AG09319 (cell line): ENCODE data around the gene HEATR5A.
A peak's percentile ranks its signal among the peaks of the same experiment; 100 is the strongest.

Experiments
- DNase-seq: peaks from one replicate; pipeline ENCODE4 v3.0.0-alpha.2; 2010; ENCODE audit warnings: low read depth; ENCODE audit errors: extremely low read depth
- CTCF ChIP-seq: IDR thresholded peaks from 2 replicates; pipeline ENCODE4 v1.5.1; 2011; ENCODE audit warnings: low read depth, mild to moderate bottlenecking, inconsistent platforms, low read length, moderate library complexity

HEATR5A gene

GRCh38 chr14:31435276-31435675 lies 14.9 kb upstream of the HEATR5A start:
- DNase-seq = peak; percentile 77
- TF ChIP-seq CTCF = no peak

- TF ChIP-seq CTCF = no peak
- no peak for DNase-seq
Observed at GRCh38 chr14:31430634-31431264, 10.4 kb upstream of the HEATR5A start.

DNA sequence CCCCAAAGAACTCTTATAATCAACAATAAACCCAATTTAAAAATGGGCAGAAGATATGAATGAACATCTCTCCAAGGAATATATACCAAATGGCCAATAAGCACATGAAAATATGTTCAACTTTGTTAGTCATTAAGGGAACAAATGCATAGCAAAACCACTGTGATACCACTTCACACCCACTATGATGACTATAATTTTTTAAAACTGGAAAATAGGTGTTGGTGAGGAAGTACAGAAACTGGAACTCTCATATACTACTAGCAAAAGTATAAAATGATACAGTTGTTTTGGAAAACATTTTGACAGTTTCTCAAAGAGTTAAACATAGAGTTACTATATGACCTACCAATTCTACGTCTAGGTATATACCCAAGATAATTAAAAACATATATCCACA lies 9.4 kb upstream of the HEATR5A start:
- DNase-seq = no peak
- TF ChIP-seq CTCF = no peak

DNA sequence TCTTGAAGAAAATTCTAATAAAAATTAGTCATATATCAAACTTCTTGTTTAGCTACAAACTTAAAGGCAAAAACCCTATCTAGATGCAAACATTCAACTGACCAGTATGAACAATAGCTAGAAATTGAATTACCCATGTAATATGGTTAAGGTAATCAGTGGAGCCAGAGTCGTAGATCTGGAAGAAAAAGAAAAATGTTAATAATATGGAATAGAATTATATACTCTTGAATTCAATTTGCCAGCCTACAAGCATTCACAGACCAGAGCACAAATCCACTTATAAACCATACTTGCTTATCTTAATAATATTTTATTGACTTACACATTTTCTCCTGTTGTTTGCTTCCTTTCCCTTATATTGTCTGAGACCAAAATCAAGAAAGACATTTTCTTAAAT lies 7.7 kb upstream of the HEATR5A start:
- TF ChIP-seq CTCF = no peak
- no peak for DNase-seq

DNA sequence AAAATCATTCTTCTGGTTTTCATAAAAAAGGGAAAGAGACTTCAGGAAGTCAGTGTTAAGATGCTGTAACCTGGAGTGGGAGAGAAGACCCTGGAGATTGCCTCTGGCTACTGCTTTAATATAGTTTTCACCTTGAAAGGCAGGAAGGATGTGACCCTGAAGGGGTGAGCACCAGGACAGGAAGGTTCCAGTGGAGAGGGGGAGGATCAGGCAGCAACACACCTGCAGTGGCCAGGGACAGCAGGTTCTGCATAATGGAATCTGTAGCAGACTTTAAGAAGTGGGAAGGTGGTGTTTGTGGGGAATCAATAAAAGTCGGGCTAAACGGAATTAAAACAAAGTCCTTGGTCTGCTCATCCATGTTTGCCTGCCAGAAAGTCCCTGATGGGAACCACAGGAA lies 6.3 kb upstream of the HEATR5A start:
- no peak for DNase-seq
- no peak for TF ChIP-seq CTCF

DNA sequence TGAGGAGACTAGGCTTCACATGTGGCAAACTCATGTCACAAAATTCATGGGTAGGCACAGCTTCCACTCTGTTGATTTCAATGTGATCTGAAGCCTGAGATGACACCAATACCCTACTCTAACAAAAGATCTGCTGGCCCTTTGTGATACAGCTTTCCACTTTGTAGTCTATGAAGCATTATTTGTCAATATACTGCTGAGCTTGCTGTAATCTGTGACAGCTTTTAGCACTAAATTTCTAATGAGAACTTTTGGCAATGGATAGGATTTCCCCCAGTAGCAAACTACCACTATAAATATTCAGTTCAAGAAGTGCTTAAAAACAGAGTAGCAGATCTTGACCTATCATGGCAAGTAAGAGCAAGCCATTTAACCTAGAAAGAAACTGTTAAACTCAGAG lies 5.6 kb upstream of the HEATR5A start:
- no peak for DNase-seq
- TF ChIP-seq CTCF = no peak

DNA sequence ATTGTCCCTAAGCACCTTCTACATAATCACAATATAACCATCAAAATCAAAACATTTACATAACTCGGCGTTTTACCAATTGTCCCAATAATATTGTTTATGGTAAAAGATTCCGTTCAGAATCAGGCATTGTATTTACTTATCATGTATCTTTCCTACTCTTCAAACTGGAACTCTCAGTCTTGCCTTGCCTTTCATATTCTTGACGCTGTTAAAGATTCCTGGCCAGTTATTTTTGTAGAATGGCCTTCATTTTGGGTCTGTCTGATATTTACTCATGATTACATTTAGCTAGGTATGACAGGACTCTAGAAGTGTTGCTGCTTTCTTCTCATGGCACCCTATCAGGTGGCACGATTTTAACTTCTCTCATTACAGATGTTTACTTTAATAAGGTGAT lies 850 bp upstream of the HEATR5A start:
- TF ChIP-seq CTCF = no peak
- DNase-seq = no peak
